Glomerular endothelial cell (primary cell): ENCODE results near the gene DNTT. TPM values are rescaled to one million over a fixed set of nuclear protein-coding genes. Genes with fewer than 3 reads are reported as not detected.
A peak's percentile ranks its signal among the peaks of the same experiment; 100 is the strongest.

ENCODE experiments used
- DNase-seq: peaks from one replicate; pipeline ENCODE4 v3.0.0-alpha.2; 2011; ENCODE audit warnings: low read depth, low spot score; ENCODE audit errors: extremely low read depth
- total RNA-seq: library from RNA; depleted of rRNA; stranded (reverse); fragments of >200 nt; gene quantifications from 2 replicates; pipeline ENCODE4 v1.2.3, GENCODE V29; 2015

Gene DNTT
- total RNA-seq, 1 donor from 2014 or later = not detected

- DNase-seq = no peak
Measured at GRCh38 chr10:96275685-96276418, 28.4 kb upstream of the DNTT start.

GRCh38 chr10:96276426-96276825 lies 27.8 kb upstream of the DNTT start:
- DNase-seq = no peak

- no peak for DNase-seq
Measured at GRCh38 chr10:96276831-96277230, 27.4 kb upstream of the DNTT start.

DNA sequence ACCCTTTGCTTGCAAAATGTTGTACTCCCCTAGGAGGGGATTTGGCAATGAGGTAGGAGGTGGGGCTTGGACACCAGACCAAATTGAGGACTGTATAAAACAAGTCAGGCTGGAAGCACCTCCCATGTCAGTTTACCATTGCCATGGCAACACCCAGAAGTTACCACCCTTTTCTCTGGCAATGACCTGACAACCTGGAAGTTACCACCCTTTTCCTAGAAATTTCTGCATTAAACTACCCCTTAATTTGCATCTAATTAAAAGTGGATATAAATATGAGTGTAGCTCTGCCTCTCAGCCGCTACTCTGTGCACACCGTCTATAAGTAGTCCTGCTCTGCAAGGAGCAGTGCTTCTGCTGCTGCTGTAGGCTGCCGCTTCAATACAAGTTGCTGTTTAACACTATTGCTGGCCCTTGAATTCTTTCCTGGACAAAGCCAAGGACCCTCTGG lies 25.0 kb upstream of the DNTT start:
- no peak for DNase-seq

DNA sequence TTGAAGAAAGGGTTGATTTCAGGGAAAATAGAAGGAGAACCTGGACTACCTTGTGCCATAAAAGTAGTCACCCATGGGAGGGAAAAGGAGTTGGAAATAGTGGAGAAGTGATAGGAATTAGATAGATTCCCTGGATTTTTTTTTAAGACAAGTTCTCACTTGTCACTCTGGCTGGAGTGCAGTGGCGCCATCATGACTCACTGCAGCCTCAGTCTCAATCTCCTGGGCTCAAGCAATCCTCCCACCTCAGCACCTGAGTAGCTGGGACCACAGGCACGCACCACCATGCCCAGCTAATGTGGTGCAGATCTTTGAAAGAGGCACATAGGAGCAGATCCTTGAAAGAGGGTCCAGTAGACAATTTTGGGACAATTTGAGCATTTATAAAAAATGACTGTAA lies 23.4 kb upstream of the DNTT start:
- no peak for DNase-seq

DNA sequence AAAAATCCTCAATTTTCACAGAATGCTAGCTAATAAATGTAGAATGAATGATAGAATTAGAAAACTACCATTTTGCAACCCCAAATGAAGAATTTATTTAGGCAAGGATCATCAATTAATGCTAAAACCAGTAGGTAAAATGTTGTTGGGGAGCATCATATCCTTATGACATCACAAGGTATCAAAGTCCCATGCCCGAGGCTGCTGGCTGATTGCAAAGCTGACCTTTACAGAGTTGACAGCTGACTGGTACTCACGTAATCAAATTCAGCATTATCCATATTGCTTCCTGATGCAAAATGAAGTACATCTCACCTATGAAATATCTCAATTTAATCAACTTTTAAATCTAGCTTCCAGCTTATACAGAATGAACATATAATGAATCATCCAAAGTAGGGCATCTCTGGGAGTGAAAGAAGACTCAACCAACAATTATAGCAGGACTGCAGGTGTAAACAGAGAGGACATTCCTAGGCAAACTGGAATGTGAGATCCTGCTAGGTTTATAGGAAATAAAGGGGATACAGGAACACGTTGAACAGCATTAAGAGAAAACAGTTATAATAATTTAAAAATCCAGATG lies 22.7 kb upstream of the DNTT start:
- DNase-seq = no peak

GRCh38 chr10:96283351-96283750 lies 20.9 kb upstream of the DNTT start:
- no peak for DNase-seq

GRCh38 chr10:96283756-96284155 lies 20.5 kb upstream of the DNTT start:
- DNase-seq = no peak

DNA sequence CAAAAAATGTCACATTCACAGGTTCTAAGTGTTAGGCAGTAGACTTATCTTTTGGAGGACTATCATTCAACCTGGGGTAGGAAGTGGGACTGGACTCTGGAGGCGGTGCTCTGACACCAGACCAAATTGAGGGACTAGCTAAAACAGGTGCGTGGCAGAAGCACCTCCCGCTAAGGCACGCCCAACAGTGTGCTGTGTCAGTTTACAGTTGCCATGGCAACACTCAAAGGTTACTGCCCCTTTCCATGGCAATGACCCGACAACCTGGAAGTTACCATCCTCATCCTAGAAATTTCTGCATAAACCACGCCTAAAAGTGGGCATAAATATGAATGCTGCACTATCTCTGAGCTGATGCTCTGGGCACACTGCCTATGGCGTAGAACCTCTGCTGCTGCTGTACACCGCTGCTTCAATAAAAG lies 18.9 kb upstream of the DNTT start:
- no peak for DNase-seq

- DNase-seq = no peak
Measured at GRCh38 chr10:96287392-96288105, 16.7 kb upstream of the DNTT start.

DNA sequence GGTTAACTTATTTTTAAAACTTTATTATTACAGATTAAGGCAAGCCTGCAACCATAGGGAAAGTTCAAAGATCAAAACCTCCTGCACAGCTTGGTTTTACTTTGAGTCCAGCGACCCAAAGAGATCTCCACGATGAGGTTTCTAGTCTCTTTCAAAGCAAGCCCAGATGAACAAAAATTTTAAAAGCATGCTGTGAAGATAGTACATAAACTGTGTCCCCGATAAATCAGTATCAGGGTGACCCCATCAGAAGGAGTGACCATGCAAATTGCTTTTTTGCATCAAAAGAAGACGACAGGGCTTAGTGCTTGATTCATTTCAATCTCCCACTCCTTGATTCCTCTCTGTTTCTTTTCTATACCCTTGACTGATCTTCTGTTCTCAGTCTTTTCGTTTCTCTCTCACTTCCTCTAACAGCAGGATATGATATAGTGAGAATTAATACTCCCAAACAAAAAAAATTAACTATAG lies 16.0 kb upstream of the DNTT start:
- DNase-seq = no peak

DNA sequence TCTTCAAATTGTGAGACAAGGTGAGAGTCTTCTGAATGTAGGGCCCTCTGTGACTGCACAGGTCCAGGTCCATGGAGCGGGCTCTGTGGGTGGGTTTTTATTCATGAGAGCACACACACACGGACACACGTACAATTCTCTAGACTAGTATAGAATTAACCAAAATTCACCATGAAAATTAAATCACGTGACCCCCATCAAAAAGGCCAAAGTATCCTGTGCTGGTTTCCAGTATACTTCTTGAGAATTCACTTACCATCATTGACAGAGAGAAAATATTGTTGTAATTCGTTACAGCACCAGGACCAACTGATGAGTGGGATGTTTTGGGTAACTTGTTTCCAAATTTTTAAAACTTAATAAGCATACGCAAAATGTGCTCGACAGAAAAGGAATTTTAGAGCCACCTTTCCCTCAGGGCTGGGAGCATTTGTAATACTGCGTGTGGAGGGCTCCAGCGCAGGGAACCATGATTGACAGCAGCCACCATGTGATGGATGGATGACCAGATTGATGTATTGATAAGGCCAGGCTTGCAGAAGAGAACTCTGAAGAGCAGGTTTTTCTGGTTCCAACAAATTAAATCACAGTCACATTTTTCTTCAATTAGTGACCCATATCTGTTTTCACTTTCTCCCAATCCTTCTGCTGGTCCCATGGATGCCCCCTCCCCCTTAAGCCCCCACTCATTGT lies 14.9 kb upstream of the DNTT start:
- DNase-seq = no peak

GRCh38 chr10:96290368-96291133 lies 13.7 kb upstream of the DNTT start:
- DNase-seq = no peak

DNA sequence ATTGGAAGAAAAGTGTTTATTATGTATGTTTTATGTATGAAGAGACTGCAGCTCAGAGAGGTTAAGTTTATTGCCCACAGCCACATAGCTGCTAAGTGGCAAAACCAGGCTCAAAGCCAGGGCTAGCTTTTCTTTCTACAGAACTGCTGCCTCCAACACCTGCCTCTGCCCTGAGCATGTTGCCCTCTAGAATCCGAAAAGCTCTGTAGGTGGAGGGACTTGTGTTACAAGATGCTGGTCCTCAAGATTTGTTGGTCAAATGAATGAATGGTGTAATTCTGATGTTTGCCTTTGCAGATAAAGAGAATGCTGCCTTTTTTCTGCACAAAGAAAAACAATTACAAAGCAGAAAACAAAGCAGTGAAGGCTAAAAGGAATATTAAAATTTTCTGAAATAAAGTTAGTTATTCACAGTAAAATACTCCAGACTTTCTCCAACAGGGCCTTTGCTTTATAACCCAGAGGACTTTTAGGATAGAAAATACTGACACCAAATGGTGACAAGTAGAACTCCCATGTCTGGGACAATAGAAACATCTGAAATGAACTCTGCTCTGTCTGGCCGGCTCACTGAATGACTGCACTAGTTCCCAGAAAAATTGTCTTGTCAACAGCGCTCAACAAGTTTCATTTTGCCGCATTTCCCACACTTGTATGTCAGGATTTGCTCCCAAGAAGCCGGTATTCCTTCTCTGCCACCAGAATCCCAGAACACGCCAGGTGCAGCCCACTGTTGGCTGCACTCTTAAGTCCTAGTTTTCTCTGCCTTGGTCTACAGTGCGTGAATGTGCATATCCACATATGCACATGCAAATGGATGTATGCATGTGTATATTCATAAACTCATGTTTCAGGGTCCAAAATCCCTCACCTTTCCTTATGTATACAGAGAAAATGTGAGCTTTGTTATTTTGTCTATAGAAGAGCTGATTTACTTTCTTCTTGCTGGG lies 11.0 kb upstream of the DNTT start:
- DNase-seq = peak; percentile 5

- DNase-seq = no peak
Measured at GRCh38 chr10:96295475-96295874, 8.8 kb upstream of the DNTT start.

DNA sequence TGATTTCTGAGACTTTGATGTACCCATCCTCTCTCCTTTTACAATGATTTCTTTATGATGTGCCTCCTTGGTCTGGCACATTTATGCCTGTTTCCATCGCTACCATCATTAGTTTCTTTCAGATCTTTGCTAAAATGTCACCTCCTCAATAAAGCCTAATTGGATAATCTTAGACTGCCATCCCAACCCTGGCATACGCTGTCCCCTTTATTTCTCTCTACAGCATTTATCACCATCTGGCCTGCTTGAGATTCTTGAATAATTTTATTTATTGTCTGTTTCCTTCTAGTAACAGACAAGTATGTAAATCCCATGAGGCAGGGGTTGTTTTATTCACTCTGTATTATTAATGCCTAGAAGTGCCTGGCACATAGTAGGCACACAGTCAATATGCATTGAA lies 6.7 kb upstream of the DNTT start:
- no peak for DNase-seq

- no peak for DNase-seq
Measured at GRCh38 chr10:96298362-96298761, 5.9 kb upstream of the DNTT start.

DNA sequence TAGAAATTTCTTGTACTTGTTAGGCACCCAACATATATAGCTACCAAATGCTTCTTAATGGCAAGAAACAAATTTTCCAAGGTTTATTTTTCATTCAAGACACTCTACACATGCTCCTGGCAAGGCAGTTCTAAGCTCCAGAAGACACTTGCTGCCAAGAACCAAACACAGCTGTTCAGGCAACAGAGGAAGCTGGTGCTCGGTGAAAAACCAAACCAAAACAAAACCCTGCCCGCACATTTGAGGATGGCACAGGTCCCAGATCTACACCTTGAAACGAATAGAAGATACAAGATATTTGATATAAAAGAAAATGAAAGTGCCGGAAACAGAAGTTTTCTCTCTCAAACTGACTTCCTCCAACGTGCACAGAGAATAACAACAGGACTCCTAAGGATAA lies 4.9 kb upstream of the DNTT start:
- no peak for DNase-seq

DNA sequence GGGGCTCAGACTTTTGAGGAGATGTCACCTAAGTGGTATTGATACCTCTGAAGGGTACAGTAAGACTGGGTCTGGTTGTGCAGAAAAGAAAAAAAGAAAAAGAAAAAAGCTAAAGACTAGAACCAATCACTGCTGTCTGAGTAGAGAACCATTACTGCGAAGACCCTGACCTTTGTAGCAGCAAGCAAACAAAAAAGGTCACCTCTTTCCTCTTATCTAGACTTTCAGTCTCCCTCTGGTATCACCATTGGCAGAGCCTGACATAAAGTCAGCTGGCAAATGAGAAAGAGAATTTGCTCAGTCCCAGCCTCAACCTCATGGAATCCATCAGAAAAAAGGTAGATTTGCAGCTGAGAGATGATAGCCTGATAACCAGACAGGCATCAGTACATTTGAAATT lies 2.6 kb upstream of the DNTT start:
- DNase-seq = no peak
